GM12874 (cell line): ENCODE results near the gene CTCF.

ENCODE experiments used
- CTCF ChIP-seq: IDR thresholded peaks from 2 replicates; pipeline ENCODE4 v1.5.1; 2011; ENCODE audit warnings: low read depth, mild to moderate bottlenecking, control low read depth, low read length, moderate library complexity; ENCODE audit not compliant: insufficient read depth

CTCF gene

GRCh38 chr16:67661886-67662652 lies 99.7 kb downstream of the CTCF start:
- TF ChIP-seq CTCF: no peak

- no peak for TF ChIP-seq CTCF
Observed at GRCh38 chr16:67662653-67663010, 100.3 kb downstream of the CTCF start.

GRCh38 chr16:67663151-67663876 lies 101.0 kb downstream of the CTCF start:
- peak; percentile 51; the same call in 1 of the 2 replicates for TF ChIP-seq CTCF

GRCh38 chr16:67663877-67664222 lies 101.5 kb downstream of the CTCF start:
- TF ChIP-seq CTCF: no peak

GRCh38 chr16:67664258-67664657 lies 101.9 kb downstream of the CTCF start:
- TF ChIP-seq CTCF: no peak

- no peak for TF ChIP-seq CTCF
Observed at GRCh38 chr16:67664871-67665270, 102.5 kb downstream of the CTCF start.

GRCh38 chr16:67665598-67665997 lies 103.3 kb downstream of the CTCF start:
- no peak for TF ChIP-seq CTCF
